KOPT-K1 (cell line): ENCODE data around the gene SAMD8.
"Not testable (repeated sequence)": the region's sequence is repeated elsewhere in the genome, so short reads cannot be mapped to it uniquely, and the experiment has no call there.

Experiments used
- H3K27ac ChIP-seq: fragments of 200-600 bp; sonication (generic); 2 replicates; pipeline ENCODE4 v1.5.1; 2016; ENCODE audit warnings: antibody characterized with exemption, mild to moderate bottlenecking, low read depth, low read length; ENCODE audit not compliant: poor library complexity, severe bottlenecking
- H3K36me3 ChIP-seq: fragments of 200-600 bp; sonication (generic); 2 replicates; pipeline ENCODE4 v1.5.1; 2017; ENCODE audit warnings: antibody characterized with exemption, mild to moderate bottlenecking, low read length, moderate library complexity; ENCODE audit not compliant: insufficient read depth
- H3K9me3 ChIP-seq: fragments of 200-600 bp; sonication (generic); 2 replicates; pipeline ENCODE4 v1.5.1; 2017; ENCODE audit warnings: antibody characterized with exemption, low read length, mild to moderate bottlenecking; ENCODE audit not compliant: insufficient read depth, poor library complexity, severe bottlenecking

The SAMD8 gene

DNA sequence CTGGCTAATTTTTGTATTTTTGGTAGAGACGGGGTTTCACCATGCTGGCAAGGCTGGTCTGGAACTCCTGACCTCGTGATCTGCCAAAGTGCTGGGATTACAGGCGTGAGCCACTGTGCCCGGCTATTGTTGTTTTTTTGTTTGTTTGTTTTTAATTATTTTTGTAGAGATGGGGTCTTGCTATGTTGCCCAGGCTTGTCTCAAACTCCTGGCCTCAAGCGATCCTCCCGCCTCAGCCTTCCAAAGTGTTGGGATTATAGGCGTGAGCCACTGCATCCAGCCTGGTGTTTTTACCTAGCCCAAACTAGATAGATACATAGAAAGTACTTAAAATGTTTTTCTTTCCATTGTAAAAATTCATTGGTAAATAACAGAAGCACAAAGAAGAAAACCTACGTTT lies 110.0 kb downstream of the SAMD8 start:
- peaks cover 100% of the 10 kb centered on the region for H3K36me3 ChIP-seq
- not testable (repeated sequence) for H3K9me3 ChIP-seq, H3K27ac ChIP-seq

DNA sequence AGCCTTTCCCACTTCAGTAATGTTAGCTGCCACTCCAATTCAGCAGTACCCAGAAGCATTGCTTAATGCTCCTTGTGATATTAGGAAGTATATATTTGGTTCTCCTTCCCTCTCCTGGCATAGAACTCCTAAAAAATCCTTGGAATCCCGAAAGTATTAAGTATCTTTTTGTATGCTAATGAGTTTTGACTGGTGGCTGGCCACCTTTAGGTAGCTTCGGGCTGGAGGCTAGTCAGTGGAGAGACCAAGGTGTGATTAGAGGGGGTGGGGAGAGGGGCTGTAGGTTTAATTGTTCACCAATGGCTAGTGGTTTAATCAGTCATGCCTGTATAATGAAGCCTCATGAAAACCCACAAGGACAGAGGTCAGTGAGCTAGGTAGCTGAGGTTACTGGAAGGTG lies 112.1 kb downstream of the SAMD8 start:
- Histone ChIP-seq H3K9me3 (no peaks in the 10 kb centered on the region), H3K36me3 (peaks cover 100% of the 10 kb centered on the region), H3K27ac (no peak overlapping the region)

DNA sequence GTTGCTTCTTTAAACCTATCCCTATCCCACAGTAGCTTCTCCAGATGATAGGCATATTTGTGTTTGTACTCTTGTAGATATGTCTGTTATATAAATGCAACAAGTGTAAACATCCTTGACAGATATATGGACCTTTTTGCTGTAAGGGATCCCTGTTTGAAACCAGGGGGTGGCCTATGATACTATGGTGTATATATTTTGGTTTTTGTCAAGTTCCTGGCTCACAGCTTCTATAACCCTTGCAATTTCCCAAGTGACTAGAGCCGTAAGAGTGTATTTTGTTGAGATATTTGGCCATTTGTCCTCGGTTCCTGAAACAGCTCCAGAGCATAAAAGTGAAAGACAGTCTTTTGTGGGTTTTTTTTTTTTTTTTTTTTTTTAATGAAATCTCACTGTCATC lies 114.6 kb downstream of the SAMD8 start:
- Histone ChIP-seq H3K27ac (no peak overlapping the region), H3K9me3 (no peaks in the 10 kb centered on the region), H3K36me3 (peaks cover 100% of the 10 kb centered on the region)

DNA sequence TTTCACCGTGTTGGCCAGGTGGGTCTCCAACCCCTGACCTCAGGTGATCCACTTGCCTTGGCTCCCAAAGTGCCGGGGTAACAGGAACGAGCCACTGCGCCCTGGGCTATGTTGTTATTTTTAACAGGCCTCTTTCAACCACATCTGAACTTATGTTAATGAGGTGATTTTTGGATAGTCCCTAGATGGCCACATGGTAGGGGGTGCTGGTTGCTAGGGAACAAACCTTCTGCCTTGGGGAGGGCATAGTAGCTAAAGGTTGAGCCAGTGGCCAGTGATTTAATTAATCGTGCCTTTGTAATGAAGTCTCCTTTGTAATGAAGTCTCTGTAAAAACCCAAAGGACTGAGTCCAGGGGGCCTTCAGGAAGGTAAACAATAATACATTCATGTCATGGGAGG lies 115.2 kb downstream of the SAMD8 start:
- peaks cover 100% of the 10 kb centered on the region for H3K36me3 ChIP-seq
- no peaks in the 10 kb centered on the region for H3K9me3 ChIP-seq
- no peak overlapping the region for H3K27ac ChIP-seq

DNA sequence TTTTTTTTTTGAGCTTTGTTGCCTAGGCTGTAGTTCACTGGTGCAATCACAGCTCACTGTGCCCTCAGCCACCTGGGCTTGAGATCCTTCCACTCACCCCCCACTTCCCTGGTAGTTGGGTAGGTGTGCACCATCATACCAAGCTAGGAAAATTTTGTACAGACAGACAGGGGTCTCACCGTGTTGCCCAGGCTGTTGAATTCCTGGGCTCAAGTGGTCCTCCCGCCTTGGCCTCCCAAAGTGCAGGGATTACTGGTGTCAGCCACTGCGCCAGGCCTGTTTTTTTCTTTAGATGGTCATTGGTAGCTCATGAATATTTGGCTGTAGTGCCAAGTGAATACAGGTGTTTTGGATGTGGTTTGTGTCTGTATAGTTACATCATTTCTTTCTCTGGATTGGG lies 116.8 kb downstream of the SAMD8 start:
- Histone ChIP-seq H3K9me3 (no peaks in the 10 kb centered on the region), H3K36me3 (peaks cover 99% of the 10 kb centered on the region), H3K27ac (no peak overlapping the region)

DNA sequence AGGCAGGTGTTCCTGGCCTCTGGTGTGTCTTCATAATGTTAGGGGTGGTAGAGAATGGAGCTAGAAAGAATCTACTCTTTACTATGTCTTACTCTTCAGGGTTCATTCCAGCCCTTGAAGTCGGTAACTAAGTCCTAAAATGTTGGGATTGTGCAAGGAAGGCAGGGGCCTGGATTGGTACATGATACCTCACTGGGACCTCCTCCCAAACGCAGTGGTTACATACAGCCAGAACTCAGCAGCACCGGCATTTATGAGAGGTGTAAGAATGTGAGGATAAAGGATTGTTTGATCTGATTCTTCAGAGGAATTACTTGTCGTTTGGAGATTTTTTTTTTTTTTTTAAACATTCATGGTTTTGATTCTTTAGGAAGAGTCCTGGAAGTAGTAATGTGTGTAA lies 117.4 kb downstream of the SAMD8 start:
- Histone ChIP-seq H3K9me3 (no peaks in the 10 kb centered on the region), H3K27ac (no peak overlapping the region), H3K36me3 (peaks cover 99% of the 10 kb centered on the region)

DNA sequence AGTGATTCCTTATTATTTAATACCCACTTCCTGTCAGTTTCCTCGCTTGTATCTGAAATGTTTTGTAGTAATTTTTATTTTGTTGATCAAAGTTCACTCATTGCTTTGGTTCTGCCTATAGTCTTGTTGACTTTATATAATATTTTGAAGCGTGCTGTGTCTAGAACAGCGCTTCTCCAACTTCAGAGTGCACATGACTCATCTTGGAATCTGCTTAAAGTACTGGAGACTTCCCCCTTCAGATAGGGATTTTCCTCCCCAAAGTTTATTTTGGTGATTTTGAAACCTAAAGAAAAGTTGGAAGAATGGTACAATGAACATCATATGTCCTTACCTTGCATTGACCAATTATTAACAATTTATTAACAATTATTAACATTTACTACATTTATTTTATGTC lies 118.5 kb downstream of the SAMD8 start:
- Histone ChIP-seq H3K9me3 (no peaks in the 10 kb centered on the region), H3K27ac (no peak overlapping the region), H3K36me3 (peaks cover 88% of the 10 kb centered on the region)

DNA sequence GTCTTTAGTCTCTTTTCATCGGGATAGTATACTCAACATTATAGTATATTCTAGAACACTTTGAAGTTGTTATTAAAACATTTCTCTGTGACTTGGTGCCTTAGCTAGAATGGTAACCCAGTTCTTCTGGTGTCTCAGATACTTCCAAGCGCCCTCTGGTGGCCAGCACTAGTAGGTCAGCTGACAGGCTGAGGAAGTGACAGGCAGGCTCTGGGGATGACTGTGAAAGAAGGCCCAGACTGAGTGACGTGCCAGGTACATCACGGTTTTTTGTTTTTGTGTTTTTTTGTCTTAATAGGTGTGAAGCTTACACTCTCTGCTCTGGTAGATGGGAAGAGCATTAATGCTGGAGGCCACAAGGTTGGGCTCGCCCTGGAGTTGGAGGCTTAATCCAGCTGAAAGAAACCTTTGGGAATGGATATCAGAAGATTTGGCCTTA lies 119.2 kb downstream of the SAMD8 start:
- H3K27ac ChIP-seq = no peak overlapping the region
- no peaks in the 10 kb centered on the region for H3K9me3 ChIP-seq
- peaks cover 82% of the 10 kb centered on the region for H3K36me3 ChIP-seq
